GM18861 (cell line): ENCODE results near the gene NARS2.

ENCODE experiments used
- ATAC-seq: cut with Tn5 transposase; IDR thresholded peaks from one replicate; pipeline ENCODE4 v1.9.1; 2021; ENCODE audit not compliant: unreplicated experiment

Gene NARS2

GRCh38 chr11:78446210-78446609 is 128.5 kb downstream of the NARS2 start:
- ATAC-seq: no peak

DNA sequence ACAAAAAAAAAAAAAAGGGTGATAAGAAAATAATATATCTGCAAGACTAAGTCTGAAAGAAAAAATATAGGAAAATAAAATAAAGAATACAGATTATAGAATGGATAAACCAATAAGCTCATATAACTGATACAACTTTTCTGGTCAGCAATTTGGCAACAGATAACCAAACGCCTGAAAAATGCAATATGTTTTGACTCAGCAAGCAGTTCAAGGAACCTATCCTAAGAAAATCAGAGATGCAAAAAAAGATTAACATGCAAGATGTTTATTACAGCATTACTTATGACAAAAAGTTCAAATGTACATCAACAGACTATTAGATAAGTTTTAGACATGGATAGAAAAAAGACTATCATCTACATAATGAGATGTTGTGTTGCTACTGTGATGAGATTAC is 129.9 kb downstream of the NARS2 start:
- ATAC-seq: no peak

GRCh38 chr11:78441956-78442355 is 132.7 kb downstream of the NARS2 start:
- no peak for ATAC-seq

DNA sequence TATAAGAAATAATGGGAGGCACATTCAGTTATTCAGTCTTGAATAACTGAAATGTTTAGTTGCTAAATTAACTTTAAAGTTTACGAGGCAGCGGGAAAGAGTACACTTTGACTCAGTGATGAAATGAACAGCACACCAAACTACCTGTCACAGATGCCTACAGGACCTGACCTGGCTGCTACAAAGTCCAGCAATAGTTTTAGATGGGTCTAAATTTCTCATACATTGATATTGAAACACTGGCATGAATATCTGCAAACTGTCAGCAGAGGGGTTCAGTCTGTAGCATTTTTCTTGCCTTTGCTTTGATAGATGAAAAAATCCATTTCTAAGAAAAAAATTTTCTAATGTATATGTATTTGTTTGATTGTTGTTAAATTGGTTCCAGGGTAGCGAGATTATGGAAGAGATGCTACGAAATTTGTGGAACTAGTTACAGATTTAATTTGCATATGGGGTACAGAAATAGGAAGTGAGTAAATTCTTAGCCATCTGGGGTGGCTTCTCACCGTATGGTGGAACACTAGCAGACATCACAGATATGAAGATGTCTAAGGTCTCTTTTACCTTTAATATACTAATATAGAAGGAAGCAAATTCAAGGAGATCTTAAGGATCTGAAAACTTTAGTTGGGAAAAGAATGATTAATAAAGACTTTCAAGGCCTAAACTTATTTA is 136.2 kb downstream of the NARS2 start:
- ATAC-seq: peak; percentile 91

DNA sequence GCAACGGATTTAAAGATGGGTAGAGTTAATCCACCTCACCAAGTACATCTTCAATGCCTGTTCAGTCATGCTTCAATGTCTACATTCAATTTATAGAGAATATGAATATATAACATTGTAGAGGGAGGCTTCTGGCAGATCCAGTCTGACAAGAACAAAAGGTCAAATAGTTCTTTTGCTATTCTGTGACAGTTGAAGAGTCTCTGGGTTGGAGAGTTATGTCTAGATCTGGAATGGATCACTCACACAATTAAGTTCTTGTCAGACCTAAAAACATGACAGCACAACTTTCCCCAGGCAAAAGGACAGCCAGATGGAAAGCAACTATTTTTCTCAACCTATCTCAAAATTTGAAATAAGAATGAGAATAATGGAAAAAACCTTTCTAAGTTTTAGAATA is 141.7 kb downstream of the NARS2 start:
- ATAC-seq: no peak

GRCh38 chr11:78432058-78432515 is 142.6 kb downstream of the NARS2 start:
- no peak for ATAC-seq

- no peak for ATAC-seq
These were observed 145.0 kb downstream of the NARS2 start for GRCh38 chr11:78429660-78430059.

- ATAC-seq: no peak
These were observed 145.5 kb downstream of the NARS2 start for GRCh38 chr11:78429209-78429608.

DNA sequence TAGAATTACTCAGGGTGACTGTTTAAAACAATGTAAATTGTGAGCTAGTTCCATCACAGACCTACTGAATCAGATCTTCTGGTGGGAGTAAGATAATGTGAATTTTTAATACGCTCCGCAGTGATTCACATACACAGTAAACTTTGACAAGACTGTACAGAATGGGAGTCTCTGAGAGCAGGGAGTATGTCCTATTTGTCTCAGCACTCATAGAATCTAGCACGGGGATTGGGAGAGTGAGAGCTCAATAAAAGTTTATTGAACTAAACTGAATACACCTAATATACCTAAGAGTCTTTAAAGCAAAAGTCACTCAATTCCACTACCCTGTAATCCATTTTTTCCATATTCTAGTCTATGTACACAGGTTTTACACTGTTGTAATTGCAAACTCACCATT is 145.9 kb downstream of the NARS2 start:
- ATAC-seq: no peak

DNA sequence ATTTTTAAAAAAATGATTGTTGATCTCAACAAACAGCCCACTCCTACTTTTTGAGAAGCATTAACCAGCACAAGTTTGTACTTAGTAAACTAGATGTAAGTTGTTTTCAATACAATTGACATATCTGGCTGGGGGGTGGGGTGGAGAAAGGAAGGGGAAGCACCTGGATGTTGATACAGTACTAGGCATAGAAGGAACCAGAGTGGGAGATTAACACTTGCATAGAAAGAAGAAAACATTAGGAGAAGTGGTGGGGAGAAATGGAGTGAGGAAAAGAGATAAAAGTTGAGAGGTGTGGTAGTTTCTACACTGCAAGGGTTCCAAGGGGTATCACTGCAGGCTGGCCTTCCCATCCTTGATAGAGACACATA is 146.4 kb downstream of the NARS2 start:
- peak; percentile 6 for ATAC-seq

DNA sequence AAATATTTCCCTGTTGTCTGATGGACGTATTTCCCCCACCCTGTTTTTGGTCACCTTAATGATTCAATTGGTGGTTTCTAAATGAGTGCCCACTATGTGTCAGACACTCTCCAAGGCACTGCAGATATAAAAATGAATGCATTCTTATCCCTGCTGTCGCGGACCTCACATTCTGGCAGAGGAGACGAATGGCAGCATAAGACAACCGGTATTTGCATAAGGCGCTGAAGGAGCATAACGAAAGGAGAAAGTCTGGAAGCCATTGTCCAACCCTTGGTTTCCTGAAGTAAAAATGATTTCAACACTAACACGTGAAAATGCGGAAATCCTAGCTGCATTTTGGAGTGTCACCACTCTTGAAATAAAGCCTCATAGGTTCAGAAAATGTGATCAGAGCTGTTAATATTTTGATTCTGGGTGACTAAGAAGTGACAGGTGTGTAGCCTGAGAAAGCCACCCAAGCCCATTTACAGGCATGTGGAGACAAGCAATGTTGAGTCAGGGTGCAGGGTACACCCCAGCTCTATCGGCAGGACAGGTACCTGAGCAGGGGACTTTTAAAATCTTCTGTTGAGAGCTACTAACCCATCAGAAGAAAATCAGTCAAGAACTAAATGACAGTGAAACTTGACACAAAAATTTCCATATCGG is 146.9 kb downstream of the NARS2 start:
- ATAC-seq: peak; percentile 33

- no peak for ATAC-seq
These were observed 147.8 kb downstream of the NARS2 start for GRCh38 chr11:78426845-78427244.

DNA sequence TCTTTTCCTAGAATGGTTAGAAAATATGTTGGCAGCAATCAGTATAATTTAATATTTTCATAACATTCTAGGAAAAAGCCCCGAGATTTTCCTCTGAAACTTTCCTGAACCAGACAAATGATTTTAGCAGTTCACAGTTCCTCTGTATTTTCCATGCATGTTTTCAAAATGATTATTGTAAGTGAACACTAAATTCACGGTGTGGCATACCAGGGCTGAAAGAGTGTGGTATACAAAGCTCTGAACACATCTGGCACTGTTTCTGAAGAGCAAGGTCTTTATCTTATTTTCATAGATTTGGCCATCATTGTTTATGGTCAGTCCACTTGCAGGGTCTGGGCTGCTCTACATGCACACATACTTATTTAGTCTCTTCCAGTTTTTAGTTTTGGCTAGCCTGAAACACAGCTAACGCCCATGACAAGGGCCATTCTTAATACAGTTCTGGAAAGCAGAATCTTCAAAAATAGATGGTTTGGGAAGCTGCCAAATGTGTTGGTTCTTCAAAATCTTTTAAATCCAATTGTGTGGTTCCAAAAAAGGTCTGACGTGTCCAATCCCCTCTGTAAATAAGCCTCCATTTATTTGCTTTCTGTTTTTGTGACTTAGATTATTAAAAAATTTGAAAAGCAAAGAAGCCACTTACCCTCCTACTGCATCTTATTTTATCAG is 149.1 kb downstream of the NARS2 start:
- ATAC-seq: no peak

DNA sequence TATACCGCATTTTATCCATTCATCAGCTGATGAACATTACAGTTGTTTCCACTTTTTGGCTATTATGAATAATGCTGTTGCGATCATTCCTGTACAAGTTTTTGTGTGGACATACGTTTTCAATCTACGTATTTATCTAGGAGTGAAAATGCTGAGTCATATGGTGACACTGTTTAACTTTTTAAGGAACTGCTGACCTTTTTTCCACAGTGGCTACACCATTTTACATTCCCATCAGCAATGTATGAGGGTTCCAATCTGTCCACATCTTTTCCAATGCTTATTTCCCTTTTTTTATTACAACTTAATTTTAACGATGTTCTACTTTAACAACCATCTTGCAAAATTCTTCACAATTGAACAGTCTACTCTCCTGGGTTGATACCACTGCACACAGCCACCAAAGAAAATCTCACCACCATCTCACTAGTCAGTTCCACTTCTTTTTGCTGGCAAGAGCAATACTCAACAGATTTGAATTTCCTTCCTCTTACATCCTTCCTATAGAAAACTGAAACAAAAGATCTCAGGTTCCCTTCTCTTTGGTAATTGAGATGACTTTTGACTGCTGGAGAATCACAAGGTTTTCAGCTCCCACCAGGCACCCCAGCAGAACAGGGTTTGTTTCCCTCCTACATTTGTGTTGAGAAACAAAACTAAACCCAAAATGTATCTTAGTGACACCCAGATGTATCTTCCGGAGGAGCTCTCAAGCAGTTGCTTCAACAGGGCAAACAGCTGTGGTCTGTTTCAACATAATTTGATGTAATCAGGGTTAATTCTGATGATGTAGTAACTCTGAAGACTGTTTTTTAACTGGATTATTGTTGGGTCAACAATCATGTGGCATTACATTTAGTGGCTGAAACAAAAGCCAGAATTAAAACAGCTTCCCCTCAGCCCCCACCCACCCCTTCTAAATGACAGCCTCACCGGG is 150.1 kb downstream of the NARS2 start:
- no peak for ATAC-seq

GRCh38 chr11:78423241-78423640 is 151.4 kb downstream of the NARS2 start:
- no peak for ATAC-seq

DNA sequence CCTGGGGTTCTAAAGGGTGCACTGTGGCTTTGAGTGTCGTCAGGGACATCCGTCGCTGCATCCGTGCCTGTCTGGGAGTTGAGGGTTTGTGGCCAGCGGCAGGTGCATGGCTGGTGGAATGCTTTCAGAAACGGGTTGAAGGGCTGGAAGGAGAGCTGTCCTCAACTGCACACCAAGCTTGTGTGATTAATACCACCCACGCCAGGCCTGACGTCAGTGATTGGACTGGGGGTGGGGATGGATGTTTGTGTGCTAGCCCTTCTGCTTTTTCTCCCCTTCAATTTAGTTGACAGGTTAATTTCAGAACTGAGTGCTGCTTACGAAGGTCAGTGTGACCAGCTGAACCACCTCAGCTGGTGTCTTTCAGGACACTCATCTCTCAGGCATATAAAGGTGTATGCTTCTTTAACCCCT is 153.9 kb downstream of the NARS2 start:
- ATAC-seq: no peak

DNA sequence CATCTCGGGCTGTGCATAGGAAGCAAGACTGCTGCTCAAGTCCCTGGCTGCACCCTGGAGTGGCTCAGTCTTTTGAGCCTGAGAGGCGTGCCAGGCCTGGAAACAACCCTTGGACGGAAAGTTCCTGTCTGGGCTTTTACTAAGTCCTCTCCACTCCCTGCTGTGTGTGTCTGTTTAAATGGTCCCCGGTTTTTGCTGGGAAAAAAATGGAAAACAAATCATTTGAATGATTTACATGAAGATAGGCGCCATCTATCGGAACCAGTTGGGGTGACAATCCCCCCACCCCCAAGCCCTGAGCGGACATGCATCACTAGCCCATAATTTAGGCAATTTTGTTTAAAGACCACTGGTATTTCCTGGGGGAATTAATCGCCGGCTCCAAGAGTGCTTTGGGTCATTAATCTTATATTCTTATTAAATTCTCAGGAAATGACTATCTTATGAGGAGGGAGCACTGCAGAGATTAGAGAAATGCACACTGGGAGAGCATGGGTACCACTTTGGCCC is 154.4 kb downstream of the NARS2 start:
- ATAC-seq: no peak

DNA sequence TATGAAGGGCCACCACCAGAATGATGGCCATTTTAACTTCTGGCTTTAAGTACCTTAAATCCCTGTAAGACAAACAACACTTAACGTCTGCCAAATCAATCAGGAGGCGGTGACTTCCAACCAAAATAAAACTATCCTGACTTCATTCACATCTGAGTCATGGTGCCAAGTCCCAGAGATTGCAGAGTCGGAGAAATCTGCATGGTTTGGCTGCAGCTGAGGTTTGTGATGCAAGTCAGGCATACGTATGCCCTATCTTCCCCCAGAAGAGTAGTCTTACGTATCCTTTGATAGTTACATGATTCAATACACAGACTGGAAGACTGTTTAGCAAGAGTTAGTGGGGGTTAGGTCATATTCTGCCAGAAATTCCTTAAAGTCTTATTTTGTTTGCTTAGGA is 155.3 kb downstream of the NARS2 start:
- no peak for ATAC-seq

DNA sequence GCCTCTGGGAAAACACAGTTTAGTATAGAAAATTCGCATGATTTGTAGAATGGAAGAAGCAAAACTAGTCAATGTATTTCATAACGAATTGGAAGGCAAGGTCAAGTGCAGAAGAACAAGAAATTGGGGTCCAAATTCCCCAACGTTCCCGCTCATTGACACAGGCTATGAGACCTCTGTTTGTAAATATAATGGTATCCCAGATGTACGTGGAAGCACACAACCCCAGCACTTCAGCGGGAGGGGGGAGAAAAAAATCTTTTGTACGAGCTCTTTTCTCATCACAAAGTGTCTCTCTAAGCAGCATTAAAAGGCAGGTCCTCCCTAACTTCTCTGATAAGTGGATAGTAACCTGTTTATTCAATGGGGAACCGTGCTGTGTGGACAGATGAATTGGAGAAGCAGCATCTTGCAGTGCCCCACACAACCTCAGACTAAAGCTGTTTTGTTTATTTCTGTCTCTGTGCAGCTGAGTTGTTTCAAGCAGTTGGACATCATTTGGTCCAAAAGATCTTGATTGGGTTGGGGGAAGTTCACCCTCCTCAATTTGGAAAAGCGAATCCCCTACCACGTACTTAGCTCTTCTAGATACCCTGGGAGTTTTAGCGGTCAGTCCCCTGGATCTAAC is 156.0 kb downstream of the NARS2 start:
- no peak for ATAC-seq

- peak; percentile 37 for ATAC-seq
These were observed 156.6 kb downstream of the NARS2 start for GRCh38 chr11:78417888-78418583.
